CD14-positive monocyte (primary cell): Measurements from ENCODE around the gene FAM98C. TPM values are rescaled to one million over a fixed set of nuclear protein-coding genes. Genes with fewer than 3 reads are reported as not detected.
A peak's percentile ranks its signal among the peaks of the same experiment; 100 is the strongest.

Experiments
- DNase-seq, 3 donors: peaks; one replicate each; pipeline ENCODE4 v3.0.0-alpha.2; 2011 to 2022
- H2AFZ ChIP-seq: 2 replicates; pipeline ENCODE4 v1.6.0; 2012; ENCODE audit warnings: mild to moderate bottlenecking, low read depth, low read length, inconsistent platforms; ENCODE audit not compliant: insufficient read depth, poor library complexity, severe bottlenecking
- H3K27ac ChIP-seq, 2 donors: 1 replicate in 1 of 2; 2 replicates in 1 of 2; pipeline ENCODE4 v1.5.1; 2012 to 2013; ENCODE audit warnings: low read length in 2 of 2, control low read depth in 1 of 2, inconsistent platforms in 1 of 2, low read depth in 1 of 2, mild to moderate bottlenecking in 1 of 2
- H3K27me3 ChIP-seq, 2 donors: one replicate each; pipeline versions ENCODE4 v1.6.0 to v1.6.1; 2011 to 2013; ENCODE audit warnings: low read length in 2 of 2; ENCODE audit not compliant: control insufficient read depth in 2 of 2, insufficient read depth in 2 of 2
- H3K36me3 ChIP-seq, 2 donors: replicated peaks in 1 of 2; 1 replicate in 1 of 2; 2 replicates in 1 of 2; pipeline versions ENCODE4 v1.5.1 to v1.6.1; 2012 to 2013; ENCODE audit warnings: low read length in 2 of 2, control low read depth in 1 of 2, inconsistent platforms in 1 of 2, mild to moderate bottlenecking in 1 of 2; ENCODE audit not compliant: insufficient read depth in 2 of 2, control insufficient read depth in 1 of 2
- H3K4me1 ChIP-seq, 2 donors: 1 replicate in 1 of 2; 2 replicates in 1 of 2; pipeline versions ENCODE4 v1.5.1 to v1.6.1; 2012 to 2013; ENCODE audit warnings: low read length in 2 of 2, control low read depth in 1 of 2, inconsistent platforms in 1 of 2, mild to moderate bottlenecking in 1 of 2, moderate library complexity in 1 of 2; ENCODE audit not compliant: insufficient read depth in 2 of 2, control insufficient read depth in 1 of 2
- H3K4me2 ChIP-seq: replicated peaks from 2 replicates; pipeline ENCODE3; 2012; ENCODE audit warnings: low read length, moderate library complexity, mild to moderate bottlenecking; ENCODE audit not compliant: poor library complexity, severe bottlenecking; ENCODE audit errors: extremely low read depth
- H3K4me3 ChIP-seq, 3 experiments: fragments of 200-600 bp in 1 of 3; sonication (generic) in 1 of 3; replicated peaks in 1 of 3; 1 replicate in 2 of 3; 2 replicates in 1 of 3; pipeline ENCODE4 v1.5.1; 2011 to 2013; ENCODE audit warnings: low read length in 3 of 3, mild to moderate bottlenecking in 3 of 3, control low read depth in 2 of 3, low read depth in 2 of 3, inconsistent platforms in 1 of 3, moderate library complexity in 1 of 3
- H3K79me2 ChIP-seq: 2 replicates; pipeline ENCODE4 v1.6.0; 2012; ENCODE audit warnings: mild to moderate bottlenecking, control low read depth, inconsistent platforms, low read length, moderate library complexity; ENCODE audit not compliant: insufficient read depth
- H3K9ac ChIP-seq: 2 replicates; pipeline ENCODE4 v1.6.0; 2017; ENCODE audit warnings: low read length, mild to moderate bottlenecking; ENCODE audit not compliant: insufficient read depth, poor library complexity, severe bottlenecking
- H3K9me3 ChIP-seq, 2 donors: replicated peaks in 1 of 2; 1 replicate in 1 of 2; 2 replicates in 1 of 2; pipeline versions ENCODE4 v1.5.1 to v1.6.1; 2012 to 2013; ENCODE audit warnings: low read length in 2 of 2, control low read depth in 1 of 2; ENCODE audit not compliant: control insufficient read depth in 1 of 2, insufficient read depth in 1 of 2
- H4K20me1 ChIP-seq: 2 replicates; pipeline ENCODE4 v1.6.0; 2012; ENCODE audit warnings: mild to moderate bottlenecking, low read length, control low read depth, moderate library complexity; ENCODE audit not compliant: insufficient read depth
- H3K27ac Mint-ChIP-seq, 7 donors: one replicate each; pipeline ENCODE4 v1.8.0; 2020; ENCODE audit warnings: mild to moderate bottlenecking in 7 of 7, mixed read lengths in 7 of 7, moderate library complexity in 6 of 7, inconsistent platforms in 2 of 7
- H3K27me3 Mint-ChIP-seq, 3 donors: one replicate each; pipeline ENCODE4 v1.8.0; 2021 to 2022; ENCODE audit warnings: low read depth in 3 of 3, mild to moderate bottlenecking in 3 of 3, mixed read lengths in 3 of 3, moderate library complexity in 3 of 3, inconsistent platforms in 1 of 3
- H3K36me3 Mint-ChIP-seq, 2 donors: one replicate each; pipeline ENCODE4 v1.8.0; 2020; ENCODE audit warnings: mixed read lengths in 2 of 2, inconsistent platforms in 1 of 2, mild to moderate bottlenecking in 1 of 2
- H3K4me1 Mint-ChIP-seq: one replicate; pipeline ENCODE4 v1.8.0; 2020; ENCODE audit warnings: mild to moderate bottlenecking, mixed read lengths
- H3K4me3 Mint-ChIP-seq, 2 donors: one replicate each; pipeline ENCODE4 v1.8.0; 2020; ENCODE audit warnings: mild to moderate bottlenecking in 2 of 2, mixed read lengths in 2 of 2, moderate library complexity in 1 of 2
- H3K9me3 Mint-ChIP-seq, 7 donors: one replicate each; pipeline ENCODE4 v1.8.0; 2020 to 2022; ENCODE audit warnings: mixed read lengths in 7 of 7, mild to moderate bottlenecking in 6 of 7, moderate library complexity in 6 of 7, inconsistent platforms in 2 of 7
- WGBS: methylation state at CpG from one replicate; pipeline ENCODE4 v1.1.5; 2013; ENCODE audit warnings: missing lambda C conversion rate; ENCODE audit not compliant: insufficient coverage; 5-methylcytosine and 5-hydroxymethylcytosine counted together
- intact Hi-C, 2 donors: fragments of 100-400 bp; cut with micrococcal nuclease; formaldehyde crosslinking; loops; one replicate each; pipeline versions ENCODE4 v1.15.0 to v1.15.1; 2023
- polyA plus RNA-seq, 3 donors: library from polyadenylated mRNA; depleted of rRNA in 1 of 3; unstranded in 2 of 3; stranded (reverse) in 1 of 3; fragments of 300-500 nt in 2 of 3; fragments of >200 nt in 1 of 3; fragmentation: Illumina TruSeq in 2 of 3; gene quantifications; 1 replicate in 2 of 3; 2 replicates in 1 of 3; pipeline ENCODE4 v1.2.3, GENCODE V29; 2012 to 2021
- TF ChIP-seq, protein P1 (sequence below): fragments of 200-600 bp; IDR thresholded peaks from one replicate; pipeline ENCODE4 v1.8.0; 2022; ENCODE audit warnings: antibody characterized with exemption, mild to moderate bottlenecking

The FAM98C gene
- polyA plus RNA-seq, 3 donors: 8.5 to 41.0 (median 12.6) TPM

DNA sequence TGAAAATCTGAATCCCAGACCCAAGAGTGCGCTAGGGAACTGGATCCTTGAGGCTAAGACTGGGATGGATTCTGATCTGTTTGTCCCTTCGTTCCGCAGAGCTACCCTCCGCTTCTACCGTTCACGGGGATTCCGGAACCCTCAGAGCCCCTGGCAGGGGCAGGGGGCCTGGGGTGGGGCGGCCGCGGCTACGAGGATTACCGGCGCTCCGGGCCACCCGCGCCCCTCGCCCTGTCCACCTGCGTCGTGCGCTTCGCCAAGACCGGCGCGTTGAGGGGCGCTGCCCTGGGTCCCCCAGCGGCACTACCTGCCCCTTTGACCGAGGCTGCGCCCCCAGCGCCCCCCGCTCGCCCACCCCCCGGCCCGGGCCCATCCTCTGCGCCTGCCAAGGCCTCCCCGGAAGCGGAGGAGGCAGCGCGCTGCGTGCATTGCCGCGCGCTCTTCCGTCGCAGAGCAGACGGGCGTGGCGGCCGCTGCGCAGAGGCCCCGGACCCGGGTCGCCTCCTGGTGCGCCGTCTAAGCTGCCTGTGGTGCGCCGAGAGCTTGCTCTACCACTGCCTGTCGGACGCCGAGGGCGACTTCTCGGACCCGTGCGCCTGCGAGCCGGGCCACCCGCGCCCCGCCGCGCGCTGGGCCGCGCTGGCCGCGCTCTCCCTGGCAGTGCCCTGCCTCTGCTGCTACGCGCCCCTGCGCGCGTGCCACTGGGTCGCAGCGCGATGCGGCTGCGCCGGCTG lies 7.3 kb upstream of the FAM98C start:
- Mint-ChIP-seq H3K9me3 (peaks cover 0 to 6% (median 3%) of the 10 kb centered on the region in 7 donors), H3K27me3 (peaks cover 69 to 89% (median 71%) of the 10 kb centered on the region in 3 donors), H3K4me3 (peak overlapping the region; percentile 16 to 56), H3K36me3 (peaks cover 0 to 2% of the 10 kb centered on the region in 2 donors), H3K4me1 (peaks cover 4% of the 10 kb centered on the region), H3K27ac (no peak overlapping the region)
- Histone ChIP-seq H3K79me2 (no peaks in the 10 kb centered on the region), H4K20me1 (no peaks in the 10 kb centered on the region), H3K9me3 (peaks cover 0 to 17% of the 10 kb centered on the region in 2 donors), H2AFZ (no peak overlapping the region), H3K36me3 (no peaks in the 10 kb centered on the region), H3K4me3 (no peak overlapping the region), H3K27ac (no peak overlapping the region), H3K4me1 (peaks cover 0 to 7% of the 10 kb centered on the region in 2 donors), H3K9ac (no peak overlapping the region), H3K27me3 (peaks cover 46 to 72% of the 10 kb centered on the region in 2 donors), H3K4me2 (peak overlapping the region; percentile 11)
- no peak for DNase-seq
- TF ChIP-seq, protein P1, sequence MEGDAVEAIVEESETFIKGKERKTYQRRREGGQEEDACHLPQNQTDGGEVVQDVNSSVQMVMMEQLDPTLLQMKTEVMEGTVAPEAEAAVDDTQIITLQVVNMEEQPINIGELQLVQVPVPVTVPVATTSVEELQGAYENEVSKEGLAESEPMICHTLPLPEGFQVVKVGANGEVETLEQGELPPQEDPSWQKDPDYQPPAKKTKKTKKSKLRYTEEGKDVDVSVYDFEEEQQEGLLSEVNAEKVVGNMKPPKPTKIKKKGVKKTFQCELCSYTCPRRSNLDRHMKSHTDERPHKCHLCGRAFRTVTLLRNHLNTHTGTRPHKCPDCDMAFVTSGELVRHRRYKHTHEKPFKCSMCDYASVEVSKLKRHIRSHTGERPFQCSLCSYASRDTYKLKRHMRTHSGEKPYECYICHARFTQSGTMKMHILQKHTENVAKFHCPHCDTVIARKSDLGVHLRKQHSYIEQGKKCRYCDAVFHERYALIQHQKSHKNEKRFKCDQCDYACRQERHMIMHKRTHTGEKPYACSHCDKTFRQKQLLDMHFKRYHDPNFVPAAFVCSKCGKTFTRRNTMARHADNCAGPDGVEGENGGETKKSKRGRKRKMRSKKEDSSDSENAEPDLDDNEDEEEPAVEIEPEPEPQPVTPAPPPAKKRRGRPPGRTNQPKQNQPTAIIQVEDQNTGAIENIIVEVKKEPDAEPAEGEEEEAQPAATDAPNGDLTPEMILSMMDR: no peak
- 7% methylated on average over 86 of the region's 86 CpGs for WGBS
- intact Hi-C loops: no loop called here

DNA sequence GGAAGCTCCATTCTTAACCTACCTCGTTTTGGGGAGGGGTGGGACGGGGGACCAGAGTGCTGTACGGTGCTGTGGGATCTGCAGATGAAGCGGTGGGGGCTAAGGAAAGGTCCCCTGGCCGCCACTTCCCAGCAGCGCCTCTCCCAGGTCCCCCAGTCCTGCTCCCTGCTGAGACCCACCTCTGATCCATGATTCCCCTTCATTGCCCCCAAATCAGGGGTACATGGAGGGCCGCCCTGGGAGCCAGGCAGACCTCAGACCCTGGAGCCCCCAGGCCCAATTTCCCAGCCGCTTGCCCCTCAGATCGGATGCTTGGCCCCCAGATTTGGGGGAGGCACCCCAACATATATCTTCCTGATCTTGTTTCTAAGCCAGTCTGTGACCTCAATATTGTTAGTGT lies 3.8 kb upstream of the FAM98C start:
- H2AFZ ChIP-seq: no peak overlapping the region
- no peak overlapping the region for H3K4me3 ChIP-seq
- Mint-ChIP-seq H3K9me3 (peaks cover 0 to 5% (median 2%) of the 10 kb centered on the region in 7 donors), H3K36me3 (peaks cover 0 to under 1% of the 10 kb centered on the region in 2 donors), H3K27me3 (peaks cover 39 to 56% (median 40%) of the 10 kb centered on the region in 3 donors), H3K4me3 (no peak overlapping the region), H3K27ac (no peak overlapping the region), H3K4me1 (peaks cover 13% of the 10 kb centered on the region)
- peaks cover 26 to 37% of the 10 kb centered on the region in 2 donors for H3K27me3 ChIP-seq
- no peaks in the 10 kb centered on the region for H4K20me1 ChIP-seq
- H3K9ac ChIP-seq: no peak overlapping the region
- no peak overlapping the region for H3K4me2 ChIP-seq
- H3K4me1 ChIP-seq: peaks cover 9 to 11% of the 10 kb centered on the region in 2 donors
- DNase-seq: no peak
- H3K9me3 ChIP-seq: peaks cover 0 to 10% of the 10 kb centered on the region in 2 donors
- intact Hi-C loops: no loop called here
- no peak overlapping the region for H3K27ac ChIP-seq
- H3K36me3 ChIP-seq: no peaks in the 10 kb centered on the region
- 79% methylated on average over 3 of the region's 9 CpGs for WGBS
- TF ChIP-seq, protein P1: no peak
- peaks cover 2% of the 10 kb centered on the region for H3K79me2 ChIP-seq
